Muscle layer of duodenum (tissue), 2 donors: ENCODE results near the gene CFAP73.

Source experiments
- H3K27ac ChIP-seq: one replicate; pipeline ENCODE4 v1.7.0; 2013; ENCODE audit warnings: mild to moderate bottlenecking, low read length
- H3K27me3 ChIP-seq: one replicate; pipeline ENCODE4 v1.7.0; 2013; ENCODE audit warnings: low read depth, mild to moderate bottlenecking, control low read depth, low read length
- H3K36me3 ChIP-seq, 2 donors: one replicate each; pipeline ENCODE4 v1.7.0; 2013; ENCODE audit warnings: low read length in 2 of 2, control low read depth in 1 of 2, mild to moderate bottlenecking in 1 of 2; ENCODE audit not compliant: insufficient read depth in 2 of 2, control insufficient read depth in 1 of 2
- H3K4me1 ChIP-seq, 2 donors: one replicate each; pipeline ENCODE4 v1.7.0; 2013; ENCODE audit warnings: low read length in 2 of 2, mild to moderate bottlenecking in 2 of 2, control low read depth in 1 of 2, moderate library complexity in 1 of 2; ENCODE audit not compliant: insufficient read depth in 2 of 2, control insufficient read depth in 1 of 2
- H3K4me3 ChIP-seq, 2 donors: one replicate each; pipeline ENCODE4 v1.7.0; 2013; ENCODE audit warnings: low read length in 2 of 2, low read depth in 1 of 2, mild to moderate bottlenecking in 1 of 2
- H3K9me3 ChIP-seq, 2 donors: one replicate each; pipeline ENCODE4 v1.7.0; 2013; ENCODE audit warnings: low read length in 2 of 2, control low read depth in 1 of 2, mild to moderate bottlenecking in 1 of 2; ENCODE audit not compliant: control insufficient read depth in 1 of 2
- donor health status: healthy.

CFAP73 gene

GRCh38 chr12:113170926-113171325, 21.4 kb downstream of the CFAP73 start:
- H3K4me3 ChIP-seq, result no peak overlapping the region
- peaks cover 41 to 87% of the 10 kb centered on the region in 2 donors for H3K36me3 ChIP-seq
- no peaks in the 10 kb centered on the region for H3K9me3 ChIP-seq
- no peaks in the 10 kb centered on the region for H3K4me1 ChIP-seq
- H3K27ac ChIP-seq, result no peak overlapping the region
- no peaks in the 10 kb centered on the region for H3K27me3 ChIP-seq

DNA sequence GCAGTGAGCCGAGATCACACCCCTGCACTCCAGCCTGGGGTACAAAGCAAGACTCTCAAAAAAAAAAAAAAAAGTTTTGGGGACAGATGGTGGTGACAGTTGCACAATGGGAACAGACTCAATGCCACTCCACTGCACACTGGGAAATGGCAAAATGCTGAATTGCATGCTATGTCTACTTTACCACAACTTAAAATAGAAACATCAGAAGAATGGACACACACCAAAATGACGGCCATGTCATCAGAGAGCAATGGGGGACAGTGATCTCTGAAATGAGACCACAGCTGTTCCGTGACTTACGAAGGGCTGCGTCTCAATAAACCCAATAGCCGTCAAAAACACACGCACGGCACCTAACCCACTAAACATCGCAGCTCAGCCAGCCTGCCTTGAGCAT, 22.0 kb downstream of the CFAP73 start:
- no peak overlapping the region for H3K27ac ChIP-seq
- no peaks in the 10 kb centered on the region for H3K27me3 ChIP-seq
- H3K4me1 ChIP-seq, result no peaks in the 10 kb centered on the region
- H3K4me3 ChIP-seq, result no peak overlapping the region
- H3K36me3 ChIP-seq, result peaks cover 40 to 87% of the 10 kb centered on the region in 2 donors
- H3K9me3 ChIP-seq, result no peaks in the 10 kb centered on the region

GRCh38 chr12:113172185-113172584, 22.7 kb downstream of the CFAP73 start:
- Histone ChIP-seq H3K4me1 (no peaks in the 10 kb centered on the region), H3K9me3 (peaks cover 2 to 4% of the 10 kb centered on the region in 2 donors), H3K4me3 (no peak overlapping the region), H3K27me3 (no peaks in the 10 kb centered on the region), H3K27ac (no peak overlapping the region), H3K36me3 (peaks cover 43 to 87% of the 10 kb centered on the region in 2 donors)

DNA sequence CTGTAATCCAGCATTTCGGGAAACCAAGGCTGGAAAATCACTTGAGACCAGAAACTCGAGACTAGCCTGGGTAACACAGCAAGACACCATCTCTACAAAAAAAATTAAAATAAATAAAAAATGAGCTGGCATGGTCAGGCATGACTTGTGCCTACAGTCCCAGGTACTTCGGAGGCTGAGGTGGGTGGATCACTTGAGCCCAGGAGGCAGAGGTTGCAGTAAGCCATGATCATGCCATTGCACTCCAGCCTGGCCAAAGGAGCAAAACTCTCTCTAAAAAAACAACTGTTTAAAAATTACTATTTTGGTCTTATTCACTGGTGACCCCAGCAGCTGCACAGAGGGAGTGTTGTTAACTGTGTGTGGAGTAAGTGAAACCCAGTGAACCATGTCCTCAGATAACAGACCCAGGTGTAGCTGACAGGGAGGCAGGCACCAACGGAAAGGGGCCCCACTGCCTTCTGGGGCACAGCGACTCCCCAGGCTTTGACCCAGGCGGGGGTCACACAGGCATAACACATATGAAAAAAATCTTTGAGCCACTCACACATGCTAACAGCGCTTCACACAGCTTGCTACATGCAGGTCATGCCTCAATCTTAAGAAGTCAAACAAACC, 23.7 kb downstream of the CFAP73 start:
- Histone ChIP-seq H3K36me3 (peaks cover 52 to 87% of the 10 kb centered on the region in 2 donors), H3K9me3 (peaks cover 7 to 9% of the 10 kb centered on the region in 2 donors), H3K27me3 (no peaks in the 10 kb centered on the region), H3K27ac (no peak overlapping the region), H3K4me1 (no peaks in the 10 kb centered on the region), H3K4me3 (no peak overlapping the region)

DNA sequence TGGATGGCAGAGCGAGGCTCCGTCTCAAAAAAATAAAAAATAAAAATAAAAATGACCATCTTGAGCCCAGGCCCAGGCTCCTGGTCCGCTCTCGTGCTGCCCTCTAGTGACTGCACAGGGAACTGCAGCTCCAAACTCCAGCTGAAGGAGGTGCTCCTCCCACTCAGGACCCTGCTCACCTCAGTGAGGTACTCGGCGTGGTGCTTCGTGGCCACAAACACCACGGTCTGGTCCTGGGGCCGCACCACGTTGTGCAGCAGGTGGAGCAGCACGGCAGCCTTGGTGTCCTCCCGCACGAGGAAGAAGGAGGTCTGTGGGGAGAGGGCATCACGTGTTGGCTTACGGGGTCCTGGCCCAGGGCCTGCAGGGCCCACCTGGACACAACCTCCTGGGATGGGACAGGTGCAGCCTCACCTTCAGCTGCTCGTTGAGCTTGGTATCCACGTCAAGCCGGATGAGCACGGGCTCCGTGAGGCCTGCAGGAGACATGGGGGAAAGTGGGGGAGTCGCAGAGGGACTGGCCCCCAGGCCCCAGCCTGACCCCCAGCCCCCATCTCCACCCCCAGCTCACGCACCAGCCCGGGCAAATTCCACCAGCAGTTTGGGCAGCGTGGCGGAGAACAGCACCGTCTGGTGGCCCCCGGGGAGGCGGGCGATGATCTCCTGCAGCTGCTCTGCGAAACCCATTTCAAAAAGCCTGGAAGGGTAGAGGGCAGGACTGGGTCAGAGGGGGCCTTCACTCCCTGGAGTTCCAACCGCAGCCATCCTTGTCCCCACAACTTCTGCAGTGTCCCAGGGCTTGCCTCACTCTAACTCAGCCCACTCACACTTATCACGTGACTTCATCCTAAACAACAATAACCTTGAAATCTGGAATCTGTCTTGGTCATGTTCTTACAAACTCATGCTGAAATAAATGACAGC, 25.2 kb downstream of the CFAP73 start:
- Histone ChIP-seq H3K4me1 (no peaks in the 10 kb centered on the region), H3K27me3 (no peaks in the 10 kb centered on the region), H3K36me3 (peaks cover 66 to 89% of the 10 kb centered on the region in 2 donors), H3K9me3 (peaks cover 7 to 9% of the 10 kb centered on the region in 2 donors), H3K4me3 (no peak overlapping the region), H3K27ac (no peak overlapping the region)

- no peak overlapping the region for H3K27ac ChIP-seq
- H3K27me3 ChIP-seq, result no peaks in the 10 kb centered on the region
- no peak overlapping the region for H3K4me3 ChIP-seq
- peaks cover 39 to 58% of the 10 kb centered on the region in 2 donors for H3K36me3 ChIP-seq
- peaks cover 7 to 9% of the 10 kb centered on the region in 2 donors for H3K9me3 ChIP-seq
- peaks cover 0 to 4% of the 10 kb centered on the region in 2 donors for H3K4me1 ChIP-seq
These were observed 29.5 kb downstream of the CFAP73 start for GRCh38 chr12:113179023-113179422.

DNA sequence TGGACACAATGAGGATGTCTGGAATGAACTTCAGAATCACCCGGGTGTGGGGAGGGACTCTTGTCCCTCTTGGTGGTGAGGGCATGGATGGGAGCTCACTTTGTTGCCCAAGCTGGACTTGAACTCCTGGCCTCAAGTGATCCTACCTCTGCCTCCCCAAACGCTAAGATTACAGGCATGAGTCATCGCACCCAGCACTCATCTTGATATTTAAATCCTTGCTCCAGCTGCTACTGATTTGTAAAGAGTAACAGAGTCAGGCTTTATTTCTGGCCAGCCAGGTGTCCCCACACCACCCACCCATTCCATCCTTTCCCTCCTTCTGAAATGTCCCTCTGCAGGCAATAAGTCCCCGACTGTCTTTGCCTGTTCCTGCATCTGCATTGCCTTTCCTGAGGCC, 30.8 kb downstream of the CFAP73 start:
- Histone ChIP-seq H3K27me3 (no peaks in the 10 kb centered on the region), H3K4me1 (peaks cover 0 to 9% of the 10 kb centered on the region in 2 donors), H3K36me3 (peaks cover 36 to 55% of the 10 kb centered on the region in 2 donors), H3K27ac (no peak overlapping the region), H3K9me3 (peaks cover 7 to 9% of the 10 kb centered on the region in 2 donors), H3K4me3 (no peak overlapping the region)

GRCh38 chr12:113181975-113182374, 32.5 kb downstream of the CFAP73 start:
- H3K27ac ChIP-seq, result no peak overlapping the region
- peaks cover 7% of the 10 kb centered on the region in 2 donors for H3K9me3 ChIP-seq
- peaks cover 10 to 19% of the 10 kb centered on the region in 2 donors for H3K4me1 ChIP-seq
- no peaks in the 10 kb centered on the region for H3K27me3 ChIP-seq
- no peak overlapping the region for H3K4me3 ChIP-seq
- H3K36me3 ChIP-seq, result peaks cover 31 to 47% of the 10 kb centered on the region in 2 donors

GRCh38 chr12:113183030-113183589, 33.6 kb downstream of the CFAP73 start:
- H3K4me1 ChIP-seq, result peaks cover 13 to 22% of the 10 kb centered on the region in 2 donors
- H3K4me3 ChIP-seq, result no peak overlapping the region
- H3K27me3 ChIP-seq, result no peaks in the 10 kb centered on the region
- no peaks in the 10 kb centered on the region for H3K9me3 ChIP-seq
- peaks cover 20 to 35% of the 10 kb centered on the region in 2 donors for H3K36me3 ChIP-seq
- H3K27ac ChIP-seq, result no peak overlapping the region

- no peaks in the 10 kb centered on the region for H3K27me3 ChIP-seq
- no peaks in the 10 kb centered on the region for H3K9me3 ChIP-seq
- peak overlapping the region; percentile 78 to 95 for H3K4me3 ChIP-seq
- H3K4me1 ChIP-seq, result peaks cover 13 to 22% of the 10 kb centered on the region in 2 donors
- peaks cover 9 to 23% of the 10 kb centered on the region in 2 donors for H3K36me3 ChIP-seq
- peak overlapping the region; percentile 80 for H3K27ac ChIP-seq
These were observed 34.8 kb downstream of the CFAP73 start for GRCh38 chr12:113184098-113184899.

DNA sequence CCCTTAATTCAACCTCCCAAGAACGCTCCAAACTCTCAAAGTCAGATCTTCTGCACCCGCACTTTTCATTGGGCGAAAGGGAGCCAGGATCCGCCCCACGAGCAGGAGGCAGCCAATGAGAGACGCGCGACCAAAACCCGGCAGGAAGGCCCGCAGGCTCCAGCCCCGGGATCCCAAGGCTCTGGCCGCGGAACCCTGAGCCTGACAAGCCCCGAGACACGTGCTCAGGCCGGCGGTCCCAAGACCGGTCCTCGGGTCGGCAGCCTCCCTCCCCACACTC, 35.3 kb downstream of the CFAP73 start:
- Histone ChIP-seq H3K9me3 (no peaks in the 10 kb centered on the region), H3K36me3 (peaks cover 4 to 18% of the 10 kb centered on the region in 2 donors), H3K4me3 (peak overlapping the region; percentile 78 to 95), H3K4me1 (peaks cover 13 to 22% of the 10 kb centered on the region in 2 donors), H3K27me3 (no peaks in the 10 kb centered on the region), H3K27ac (peak overlapping the region; percentile 80)
